GM19351 (cell line): ENCODE data around the gene SNUPN.
"Not testable (repeated sequence)": the region's sequence is repeated elsewhere in the genome, so short reads cannot be mapped to it uniquely, and the experiment has no call there.

ENCODE experiments used
- ATAC-seq: cut with Tn5 transposase; IDR thresholded peaks from one replicate; pipeline ENCODE4 v1.9.1; 2021; ENCODE audit warnings: mild to moderate bottlenecking, moderate library complexity; ENCODE audit not compliant: unreplicated experiment

SNUPN gene

GRCh38 chr15:75584121-75584520, 41.4 kb downstream of the SNUPN start:
- ATAC-seq: no peak

- ATAC-seq: no peak
These were observed 41.8 kb downstream of the SNUPN start for GRCh38 chr15:75583701-75584100.

GRCh38 chr15:75582943-75583342, 42.6 kb downstream of the SNUPN start:
- not testable (repeated sequence) for ATAC-seq

- ATAC-seq: peak; percentile 55
These were observed 46.3 kb downstream of the SNUPN start, which contains the start of gene PTPN9 for GRCh38 chr15:75578948-75579920. Gene PTPN9, minus strand, starts transcription at chr15:75579315. Its CDS starts 539 bp downstream, at chr15:75578776.

GRCh38 chr15:75578173-75578947, 47.2 kb downstream of the SNUPN start:
- peak; percentile 49 for ATAC-seq

- ATAC-seq: no peak
These were observed 47.9 kb downstream of the SNUPN start for GRCh38 chr15:75577401-75578172.

- ATAC-seq: no peak
These were observed 51.7 kb downstream of the SNUPN start for GRCh38 chr15:75573648-75574384.

GRCh38 chr15:75570126-75570845, 55.2 kb downstream of the SNUPN start:
- ATAC-seq: no peak

GRCh38 chr15:75565062-75565970, 60.2 kb downstream of the SNUPN start:
- ATAC-seq: no peak

GRCh38 chr15:75561888-75562287, 63.6 kb downstream of the SNUPN start:
- no peak for ATAC-seq

GRCh38 chr15:75559360-75559759, 66.2 kb downstream of the SNUPN start:
- ATAC-seq: not testable (repeated sequence)

GRCh38 chr15:75558955-75559354, 66.6 kb downstream of the SNUPN start:
- not testable (repeated sequence) for ATAC-seq

- no peak for ATAC-seq
These were observed 70.8 kb downstream of the SNUPN start for GRCh38 chr15:75554717-75555116.

GRCh38 chr15:75553659-75554058, 71.9 kb downstream of the SNUPN start:
- no peak for ATAC-seq

GRCh38 chr15:75551091-75551490, 74.4 kb downstream of the SNUPN start:
- ATAC-seq: no peak
